DOHH2 (cell line): ENCODE results near the gene PKHD1.

Experiments
- H3F3A ChIP-seq: fragments of 200-600 bp; sonication (generic), shearing (Covaris generic); 2 replicates; pipeline ENCODE4 v1.6.0; 2016; ENCODE audit warnings: antibody characterized with exemption, mild to moderate bottlenecking; ENCODE audit not compliant: control insufficient read depth, insufficient read depth
- H3K27ac ChIP-seq: fragments of 200-600 bp; sonication (generic); 2 replicates; pipeline ENCODE4 v1.5.1; 2014; ENCODE audit warnings: low read depth, mild to moderate bottlenecking, low read length, moderate library complexity
- H3K27me3 ChIP-seq: fragments of 200-600 bp; sonication (generic); 2 replicates; pipeline ENCODE4 v1.6.1; 2014; ENCODE audit warnings: mild to moderate bottlenecking, low read length, mixed read lengths; ENCODE audit not compliant: control insufficient read depth
- H3K36me3 ChIP-seq: fragments of 200-600 bp; sonication (generic); 2 replicates; pipeline ENCODE4 v1.6.1; 2014; ENCODE audit warnings: mild to moderate bottlenecking, low read length, moderate library complexity, mixed read lengths; ENCODE audit not compliant: control insufficient read depth
- H3K4me1 ChIP-seq: fragments of 200-600 bp; sonication (generic); 2 replicates; pipeline ENCODE4 v1.6.1; 2014; ENCODE audit warnings: mild to moderate bottlenecking, low read length, mixed read lengths; ENCODE audit not compliant: control insufficient read depth
- H3K4me2 ChIP-seq: fragments of 200-600 bp; sonication (generic); 2 replicates; pipeline ENCODE4 v1.6.0; 2014; ENCODE audit warnings: mild to moderate bottlenecking, low read length, moderate library complexity
- H3K4me3 ChIP-seq: fragments of 200-600 bp; sonication (generic); 2 replicates; pipeline ENCODE4 v1.5.1; 2014; ENCODE audit warnings: mild to moderate bottlenecking, low read length, mixed read lengths
- H3K79me2 ChIP-seq: fragments of 200-600 bp; sonication (generic); 2 replicates; pipeline ENCODE4 v1.6.1; 2014; ENCODE audit warnings: mild to moderate bottlenecking, low read length, mixed read lengths; ENCODE audit not compliant: control insufficient read depth
- H3K9me2 ChIP-seq: fragments of 200-600 bp; sonication (generic); replicated peaks from 2 replicates; pipeline ENCODE4 v1.6.1; 2014; ENCODE audit warnings: mild to moderate bottlenecking, low read length, mixed read lengths; ENCODE audit not compliant: control insufficient read depth
- H3K9me3 ChIP-seq: fragments of 200-600 bp; sonication (generic); 2 replicates; pipeline ENCODE4 v1.6.1; 2014; ENCODE audit warnings: antibody characterized with exemption, low read length, mixed read lengths; ENCODE audit not compliant: control insufficient read depth, insufficient read depth
- H4K20me1 ChIP-seq: fragments of 200-600 bp; sonication (generic); 2 replicates; pipeline ENCODE4 v1.6.0; 2014; ENCODE audit warnings: low read depth, mild to moderate bottlenecking, antibody characterized with exemption, low read length, moderate library complexity; ENCODE audit not compliant: control insufficient read depth, insufficient read depth
- CTCF ChIP-seq: fragments of 200-600 bp; sonication (generic); IDR thresholded peaks from one replicate; pipeline ENCODE4 v1.5.1; 2014; ENCODE audit warnings: antibody characterized with exemption, mild to moderate bottlenecking, low read depth, low read length; ENCODE audit not compliant: poor library complexity, severe bottlenecking
- EZH2phosphoT487 ChIP-seq: fragments of 200-600 bp; sonication (generic); IDR thresholded peaks from 2 replicates; pipeline ENCODE4 v1.6.1; 2017; ENCODE audit warnings: borderline replicate concordance, mild to moderate bottlenecking, antibody characterized with exemption, low read length, moderate library complexity, mixed read lengths

PKHD1 gene

DNA sequence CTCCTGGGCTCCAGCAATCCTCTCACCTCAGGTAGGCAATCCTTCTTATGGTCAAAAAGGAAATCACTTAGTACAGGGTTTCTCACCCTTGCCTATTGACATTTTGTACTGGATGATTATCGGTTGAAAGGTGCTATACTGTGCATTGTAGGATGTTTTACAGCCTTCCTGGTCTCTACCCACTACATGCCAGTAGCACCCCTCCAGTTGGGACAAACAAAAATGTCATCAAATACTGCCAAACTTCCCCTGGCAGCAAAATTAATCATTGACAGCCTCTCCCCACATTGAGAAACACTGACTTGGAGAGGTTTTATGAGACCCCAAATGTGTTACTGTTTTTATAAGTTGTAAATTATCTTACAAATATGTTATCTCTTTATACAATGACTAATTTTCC is 368.1 kb downstream of the PKHD1 start:
- Histone ChIP-seq H3F3A (no peaks in the 10 kb centered on the region), H3K27ac (no peak overlapping the region), H3K27me3 (no peaks in the 10 kb centered on the region), H3K9me3 (no peaks in the 10 kb centered on the region), H4K20me1 (no peaks in the 10 kb centered on the region), H3K4me3 (no peak overlapping the region), H3K9me2 (no peaks in the 10 kb centered on the region), H3K36me3 (no peaks in the 10 kb centered on the region), H3K4me2 (no peak overlapping the region), H3K79me2 (no peaks in the 10 kb centered on the region), H3K4me1 (no peaks in the 10 kb centered on the region)
- TF ChIP-seq EZH2phosphoT487: no peak
- no peak for TF ChIP-seq CTCF

GRCh38 chr6:51718533-51718932 is 368.9 kb downstream of the PKHD1 start:
- H4K20me1 ChIP-seq: no peaks in the 10 kb centered on the region
- no peak overlapping the region for H3K4me3 ChIP-seq
- no peaks in the 10 kb centered on the region for H3K9me2 ChIP-seq
- no peaks in the 10 kb centered on the region for H3K36me3 ChIP-seq
- no peak overlapping the region for H3K27ac ChIP-seq
- no peak overlapping the region for H3K4me2 ChIP-seq
- TF ChIP-seq EZH2phosphoT487 (no peak), CTCF (no peak)
- H3K9me3 ChIP-seq: no peaks in the 10 kb centered on the region
- H3K79me2 ChIP-seq: no peaks in the 10 kb centered on the region
- H3F3A ChIP-seq: no peaks in the 10 kb centered on the region
- H3K27me3 ChIP-seq: no peaks in the 10 kb centered on the region
- H3K4me1 ChIP-seq: no peaks in the 10 kb centered on the region

DNA sequence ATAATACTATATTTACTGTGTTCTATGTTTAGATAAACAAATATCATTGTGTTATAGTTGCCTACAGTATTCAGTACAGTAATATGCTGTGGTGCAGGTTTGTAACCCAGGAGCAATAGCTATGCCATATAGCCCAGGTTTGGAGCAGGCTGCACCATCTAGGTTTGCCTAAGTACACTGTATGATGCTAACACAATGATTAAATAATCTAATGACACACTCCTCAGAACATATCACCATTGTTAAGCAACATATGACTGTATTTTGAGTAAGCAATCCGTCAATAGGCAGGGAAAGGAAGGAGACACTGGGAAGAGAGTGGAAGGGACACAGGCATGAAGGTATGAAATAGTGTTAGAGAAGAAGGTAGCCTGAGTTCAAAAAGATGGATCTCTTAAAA is 369.9 kb downstream of the PKHD1 start:
- TF ChIP-seq EZH2phosphoT487 (no peak), CTCF (no peak)
- no peak overlapping the region for H3K27ac ChIP-seq
- H3K4me1 ChIP-seq: no peaks in the 10 kb centered on the region
- no peaks in the 10 kb centered on the region for H3K9me3 ChIP-seq
- H3F3A ChIP-seq: no peaks in the 10 kb centered on the region
- no peaks in the 10 kb centered on the region for H3K79me2 ChIP-seq
- H3K9me2 ChIP-seq: no peaks in the 10 kb centered on the region
- no peaks in the 10 kb centered on the region for H4K20me1 ChIP-seq
- H3K4me2 ChIP-seq: no peak overlapping the region
- no peaks in the 10 kb centered on the region for H3K27me3 ChIP-seq
- no peak overlapping the region for H3K4me3 ChIP-seq
- no peaks in the 10 kb centered on the region for H3K36me3 ChIP-seq

- H3K4me3 ChIP-seq: no peak overlapping the region
- H3K27ac ChIP-seq: no peak overlapping the region
- no peaks in the 10 kb centered on the region for H3K27me3 ChIP-seq
- no peaks in the 10 kb centered on the region for H3K36me3 ChIP-seq
- TF ChIP-seq EZH2phosphoT487: no peak
- TF ChIP-seq CTCF: no peak
- no peaks in the 10 kb centered on the region for H3F3A ChIP-seq
- no peaks in the 10 kb centered on the region for H3K79me2 ChIP-seq
- no peaks in the 10 kb centered on the region for H3K4me1 ChIP-seq
- H3K9me2 ChIP-seq: no peaks in the 10 kb centered on the region; the same call in 1 of the 2 replicates
- no peak overlapping the region for H3K4me2 ChIP-seq
- H3K9me3 ChIP-seq: no peaks in the 10 kb centered on the region
- no peaks in the 10 kb centered on the region for H4K20me1 ChIP-seq
Observed at GRCh38 chr6:51711876-51712275, 375.5 kb downstream of the PKHD1 start.
